ENCODE data around the gene WDFY3.

WDFY3 gene

DNA sequence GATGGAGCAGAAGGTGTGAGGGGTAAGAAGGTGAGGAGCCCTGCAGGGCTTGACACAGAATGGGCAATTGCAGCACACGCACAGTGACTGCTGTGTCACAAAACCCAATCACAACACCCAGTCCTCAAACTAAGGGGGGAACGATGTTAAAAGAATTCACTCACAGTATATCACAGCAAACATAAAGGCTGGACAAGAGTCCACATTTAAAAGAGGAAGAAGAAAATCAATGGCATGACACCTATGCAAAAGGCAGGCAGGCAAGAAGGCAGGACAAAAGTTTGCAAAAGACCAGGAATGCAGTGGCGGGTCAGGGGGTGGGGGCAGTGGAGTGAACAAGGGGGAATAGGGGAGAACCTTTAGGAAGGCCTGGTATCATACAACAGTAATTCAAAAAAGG, 305.9 kb downstream of the WDFY3 start:
- DNase-seq = no peak

- DNase-seq = no peak
Measured at GRCh38 chr4:84652478-84652877, 314.0 kb downstream of the WDFY3 start.

- DNase-seq = no peak
Measured at GRCh38 chr4:84651499-84651898, 315.0 kb downstream of the WDFY3 start.

DNA sequence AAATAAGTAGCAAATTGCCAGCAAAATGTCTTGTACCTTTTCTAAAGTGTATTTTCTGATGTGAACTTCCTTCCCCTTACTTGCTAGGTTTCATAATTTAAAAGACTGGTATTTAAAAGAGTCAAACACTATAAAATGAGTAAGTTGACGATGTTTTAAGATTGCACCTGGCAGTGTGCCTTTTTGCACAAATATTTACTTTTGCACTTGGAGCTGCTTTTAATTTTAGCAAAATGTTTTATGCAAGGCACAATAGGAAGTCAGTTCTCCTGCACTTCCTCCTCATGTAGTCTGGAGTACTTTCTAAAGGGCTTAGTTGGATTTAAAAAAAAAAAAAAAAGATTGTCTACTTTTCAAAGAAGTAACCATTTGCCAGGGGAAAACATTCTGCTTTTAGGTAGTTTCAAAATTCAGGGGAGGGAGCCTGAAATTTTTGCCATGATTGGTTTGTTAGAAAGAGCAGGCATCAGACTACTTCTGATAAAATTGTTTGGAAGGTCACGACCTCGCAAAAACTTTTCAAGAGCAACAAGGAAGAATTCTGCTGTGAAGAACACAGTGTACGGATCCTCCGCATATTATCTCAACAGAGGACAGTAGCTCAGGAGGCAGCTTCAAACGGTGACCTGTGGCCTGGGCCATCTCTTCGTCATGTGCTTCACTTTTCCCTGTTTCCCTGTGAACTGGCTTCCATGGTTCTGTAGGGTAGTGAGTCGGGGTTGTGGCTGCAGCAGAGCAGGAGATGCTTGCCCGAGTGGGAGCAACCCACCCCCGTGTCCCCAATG, 317.4 kb downstream of the WDFY3 start:
- no peak for DNase-seq

DNA sequence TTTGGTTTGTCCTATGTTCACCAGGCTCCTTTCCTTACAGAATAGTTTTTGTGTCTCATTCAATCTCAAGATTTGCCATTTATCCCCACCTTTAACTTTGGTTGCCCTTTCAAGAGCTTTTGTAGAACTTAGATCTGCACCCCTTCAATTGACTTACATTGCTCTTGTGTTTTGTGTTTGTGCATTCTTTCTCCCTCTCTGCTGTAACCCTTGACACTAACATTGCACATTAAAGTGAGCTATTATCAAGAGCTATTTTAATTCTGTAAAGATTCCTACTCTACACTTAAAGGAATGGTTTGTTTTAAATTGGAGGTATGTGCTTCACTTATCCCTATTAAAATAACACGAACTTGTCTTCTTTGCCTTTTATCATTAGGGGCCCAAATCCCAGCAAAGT, 318.3 kb downstream of the WDFY3 start:
- DNase-seq = no peak

DNA sequence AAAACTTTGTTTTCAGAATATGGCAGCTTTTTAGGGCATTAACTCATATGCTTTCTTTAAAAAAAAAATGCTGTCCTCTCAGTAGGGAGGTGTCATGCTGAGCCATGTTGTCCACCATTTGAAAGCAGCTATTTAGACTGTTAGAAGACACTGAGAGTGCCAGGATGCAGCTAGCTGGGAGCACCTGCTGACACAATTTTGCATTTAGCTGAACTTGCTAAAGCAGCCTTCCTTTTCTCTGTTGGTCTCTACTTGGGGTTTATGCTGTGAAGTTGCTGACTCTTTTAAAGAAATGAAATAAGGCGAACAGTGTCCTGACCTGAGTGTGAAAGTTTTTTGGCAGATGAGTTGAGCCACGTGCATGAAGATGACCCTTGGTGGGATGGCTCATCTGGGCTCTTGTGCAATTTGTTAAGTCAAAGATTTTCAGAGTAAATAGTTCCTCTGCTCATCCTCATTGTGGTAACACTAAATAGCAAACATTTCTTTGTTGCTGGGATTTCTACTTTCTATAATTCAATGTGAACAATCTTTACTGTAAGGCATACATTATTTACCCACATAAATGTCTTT, 319.1 kb downstream of the WDFY3 start:
- no peak for DNase-seq

DNA sequence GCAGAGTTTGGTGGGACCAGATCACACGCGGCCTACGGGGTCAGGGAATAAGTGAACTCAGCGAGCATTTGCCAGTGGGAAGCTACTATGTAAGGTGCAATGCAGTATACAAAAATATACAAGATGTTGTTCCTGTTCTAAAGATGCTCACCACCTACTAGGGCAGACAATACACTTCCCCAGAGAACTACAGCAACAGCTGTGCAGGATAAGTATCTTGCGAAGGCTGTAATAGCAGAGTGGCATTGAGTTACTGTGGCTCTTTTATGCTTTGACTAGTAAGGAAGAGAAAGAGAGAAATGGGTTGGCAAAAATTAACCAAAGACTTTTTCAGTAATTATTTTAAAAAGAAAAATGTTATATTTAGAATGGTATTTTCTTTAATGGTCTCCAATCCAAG, 322.4 kb downstream of the WDFY3 start:
- no peak for DNase-seq

DNA sequence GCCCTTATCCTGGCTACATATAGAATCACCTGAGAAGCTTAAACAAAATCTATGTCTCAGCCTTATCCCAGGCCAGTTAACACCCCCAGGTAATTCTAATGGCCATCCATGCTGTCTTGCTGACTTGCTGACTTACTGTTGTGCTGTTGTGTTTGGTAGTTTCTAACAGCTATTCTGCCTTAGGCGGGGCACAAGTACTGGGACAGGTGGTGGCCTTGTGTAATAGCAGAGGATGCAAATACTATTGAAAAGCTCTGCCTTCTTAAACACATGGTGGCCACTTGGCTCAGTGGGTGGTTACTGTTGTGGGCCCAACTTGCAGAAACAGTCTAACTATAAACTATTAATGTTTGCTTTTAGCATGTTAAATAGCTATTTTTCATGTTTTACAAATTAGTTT, 327.3 kb downstream of the WDFY3 start:
- DNase-seq = no peak

GRCh38 chr4:84638092-84638491, 328.4 kb downstream of the WDFY3 start:
- DNase-seq = no peak

DNA sequence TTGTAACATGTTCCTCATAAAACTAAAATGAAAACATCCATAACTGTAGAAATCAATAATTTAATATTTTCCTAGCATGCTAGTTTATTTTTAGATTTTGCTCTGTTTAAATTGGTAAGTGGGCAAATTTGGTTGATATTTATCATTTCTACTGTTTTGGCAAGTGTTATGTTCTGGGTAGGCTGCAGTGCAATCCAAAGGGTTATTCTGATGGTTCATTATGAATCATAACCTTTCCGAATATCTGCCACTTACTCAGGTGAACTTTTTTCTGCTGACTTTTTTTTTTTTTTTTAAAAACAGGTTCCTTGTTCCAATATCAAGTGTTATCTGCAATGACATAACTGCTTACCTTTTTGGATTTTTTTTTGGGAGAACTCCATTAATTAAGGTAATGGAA, 331.5 kb downstream of the WDFY3 start:
- DNase-seq = no peak

- DNase-seq = no peak
Measured at GRCh38 chr4:84632092-84632491, 334.4 kb downstream of the WDFY3 start.

DNA sequence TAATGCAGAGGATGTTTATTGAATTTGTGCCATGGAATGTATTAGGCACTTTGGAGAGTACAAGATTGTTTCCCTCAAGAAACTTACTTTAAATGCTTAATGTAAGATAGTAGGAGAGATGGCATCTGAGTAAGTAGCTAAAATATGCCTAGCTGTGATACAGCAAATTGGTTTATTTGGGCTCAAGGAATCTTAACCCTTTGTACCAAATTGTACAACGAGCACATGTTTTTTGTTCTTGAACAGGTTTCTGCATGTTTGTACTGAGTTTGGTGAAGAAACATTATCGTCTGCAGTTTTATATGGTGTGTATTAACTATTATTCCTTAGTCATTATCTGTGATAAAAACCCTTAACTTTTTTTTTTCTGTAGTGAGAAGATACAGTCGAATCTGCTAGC, 334.9 kb downstream of the WDFY3 start:
- no peak for DNase-seq

DNA sequence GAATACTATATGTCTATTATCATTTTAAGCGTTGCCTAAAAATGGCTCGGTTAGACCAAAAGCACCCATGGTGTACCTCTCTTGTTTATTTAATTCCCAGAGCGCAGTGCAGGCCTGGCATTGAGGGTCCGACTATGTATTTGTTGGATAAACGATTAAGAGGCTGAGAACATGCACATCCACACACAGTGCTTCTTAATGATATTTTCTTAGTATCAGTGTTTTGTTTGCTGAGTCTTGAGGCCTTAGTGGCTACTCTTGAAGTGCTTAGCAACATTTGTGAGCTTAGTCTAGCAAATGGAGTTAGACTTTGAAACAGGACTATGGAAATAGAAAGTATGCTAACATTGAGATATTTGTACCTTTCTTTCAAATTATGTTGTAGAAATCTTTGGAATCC, 339.8 kb downstream of the WDFY3 start:
- DNase-seq = no peak

DNA sequence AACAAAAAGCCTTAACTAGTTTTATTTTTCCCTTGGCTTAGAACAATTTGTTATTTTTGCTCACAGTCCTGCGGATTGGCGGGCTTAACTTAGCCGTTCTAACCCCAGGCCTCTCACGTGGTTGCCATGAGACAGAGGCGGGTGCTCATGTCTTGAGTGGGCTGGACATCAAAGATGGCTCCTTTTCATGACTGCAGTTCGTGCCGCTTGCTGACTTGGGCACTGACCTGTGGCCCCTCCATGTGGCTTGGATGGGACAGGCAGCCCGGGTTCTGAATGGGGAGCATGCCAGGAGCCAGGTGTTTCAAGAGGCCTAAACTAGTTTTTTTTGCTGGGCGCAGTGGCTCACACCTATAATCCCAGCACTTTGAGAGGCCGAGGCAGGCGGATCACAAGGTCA, 342.8 kb downstream of the WDFY3 start:
- no peak for DNase-seq

DNA sequence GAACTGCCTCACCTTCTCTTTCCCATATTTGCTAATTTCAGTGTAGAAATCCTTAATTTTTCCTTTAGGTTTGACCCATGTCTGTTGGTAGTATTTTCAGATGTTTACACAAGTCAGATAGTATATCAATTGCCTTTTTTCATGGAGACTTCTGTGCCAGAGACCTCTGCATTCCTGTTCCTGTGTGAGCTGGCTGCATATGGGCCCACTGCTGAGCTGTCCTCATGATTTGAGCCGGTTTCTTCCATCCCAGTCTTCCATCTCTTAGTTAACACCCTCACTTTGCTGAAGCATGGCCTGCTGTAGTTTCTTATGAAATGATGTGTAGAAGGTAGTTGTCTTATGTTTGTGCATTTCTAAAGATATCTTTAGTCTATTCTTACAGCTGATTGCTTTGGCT, 343.5 kb downstream of the WDFY3 start:
- no peak for DNase-seq

Measured in GOT3 (cell line).